Measurements from ENCODE around the gene USP46. TPM values are rescaled to one million over a fixed set of nuclear protein-coding genes. Genes with fewer than 3 reads are reported as not detected.
A peak's percentile ranks its signal among the peaks of the same experiment; 100 is the strongest.

The USP46 gene
- total RNA-seq, 6 experiments from 2014 or later: 4.0 to 5.7 (median 4.9) TPM

DNA sequence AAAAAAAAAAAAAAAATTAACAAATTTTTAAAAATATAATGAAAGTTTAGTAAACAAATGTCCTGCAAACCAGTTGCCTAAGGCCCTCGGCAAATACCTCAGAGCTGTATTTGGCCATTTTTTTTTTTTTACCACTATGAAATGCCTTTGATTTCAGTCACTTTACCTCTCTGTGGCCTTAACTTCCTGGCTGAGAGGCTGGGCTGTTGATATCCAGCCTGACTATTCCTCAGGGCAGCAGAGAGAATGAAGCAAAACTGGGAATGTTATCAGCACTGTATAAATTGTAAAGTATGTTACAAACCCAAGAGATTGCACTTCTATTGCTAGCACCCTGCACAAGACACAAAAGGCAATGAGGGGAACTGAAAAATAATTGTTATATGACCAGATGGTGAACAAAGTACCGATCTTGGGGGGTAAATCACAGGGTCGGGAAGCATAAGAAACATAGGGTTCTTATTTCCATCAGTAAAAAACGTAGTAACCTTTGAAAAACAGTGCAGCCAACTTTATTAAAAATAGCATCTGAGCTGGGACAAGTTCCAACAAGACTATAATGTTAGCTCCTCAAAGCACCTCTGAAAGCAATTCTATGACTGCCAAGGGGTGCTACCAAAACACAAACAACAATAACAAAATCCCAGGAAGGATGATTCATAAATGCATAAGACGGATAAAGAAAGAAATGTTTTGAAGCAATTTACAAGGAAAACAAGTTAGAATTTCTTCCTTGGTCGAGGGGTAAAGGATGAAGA lies 18.1 kb downstream of the USP46 start:
- no peak overlapping the region for H3K4me3 ChIP-seq
- intact Hi-C loops (cut with DNase I): no loop called here
- H3K9me3 ChIP-seq: no peaks in the 10 kb centered on the region
- DNase-seq (no peak), ATAC-seq (peak in 1 of 4 donors; percentile 27)
- peaks cover 0 to 9% (median 0%) of the 10 kb centered on the region in 4 donors for H3K4me1 ChIP-seq
- no peak for TF ChIP-seq POLR2A (IDR thresholded peaks at IDR 0.05)
- TF ChIP-seq, protein P1, sequence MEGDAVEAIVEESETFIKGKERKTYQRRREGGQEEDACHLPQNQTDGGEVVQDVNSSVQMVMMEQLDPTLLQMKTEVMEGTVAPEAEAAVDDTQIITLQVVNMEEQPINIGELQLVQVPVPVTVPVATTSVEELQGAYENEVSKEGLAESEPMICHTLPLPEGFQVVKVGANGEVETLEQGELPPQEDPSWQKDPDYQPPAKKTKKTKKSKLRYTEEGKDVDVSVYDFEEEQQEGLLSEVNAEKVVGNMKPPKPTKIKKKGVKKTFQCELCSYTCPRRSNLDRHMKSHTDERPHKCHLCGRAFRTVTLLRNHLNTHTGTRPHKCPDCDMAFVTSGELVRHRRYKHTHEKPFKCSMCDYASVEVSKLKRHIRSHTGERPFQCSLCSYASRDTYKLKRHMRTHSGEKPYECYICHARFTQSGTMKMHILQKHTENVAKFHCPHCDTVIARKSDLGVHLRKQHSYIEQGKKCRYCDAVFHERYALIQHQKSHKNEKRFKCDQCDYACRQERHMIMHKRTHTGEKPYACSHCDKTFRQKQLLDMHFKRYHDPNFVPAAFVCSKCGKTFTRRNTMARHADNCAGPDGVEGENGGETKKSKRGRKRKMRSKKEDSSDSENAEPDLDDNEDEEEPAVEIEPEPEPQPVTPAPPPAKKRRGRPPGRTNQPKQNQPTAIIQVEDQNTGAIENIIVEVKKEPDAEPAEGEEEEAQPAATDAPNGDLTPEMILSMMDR (IDR thresholded peaks at IDR 0.05): no peak
- H3K27ac ChIP-seq: no peak overlapping the region
- no peaks in the 10 kb centered on the region for H3K27me3 ChIP-seq
- 60% methylated on average over 6 of the region's 6 CpGs for WGBS (ENCODE audit: insufficient coverage, low coverage, low lambda C conversion rate, missing lambda C conversion rate)
- no peaks in the 10 kb centered on the region for H3K36me3 ChIP-seq

DNA sequence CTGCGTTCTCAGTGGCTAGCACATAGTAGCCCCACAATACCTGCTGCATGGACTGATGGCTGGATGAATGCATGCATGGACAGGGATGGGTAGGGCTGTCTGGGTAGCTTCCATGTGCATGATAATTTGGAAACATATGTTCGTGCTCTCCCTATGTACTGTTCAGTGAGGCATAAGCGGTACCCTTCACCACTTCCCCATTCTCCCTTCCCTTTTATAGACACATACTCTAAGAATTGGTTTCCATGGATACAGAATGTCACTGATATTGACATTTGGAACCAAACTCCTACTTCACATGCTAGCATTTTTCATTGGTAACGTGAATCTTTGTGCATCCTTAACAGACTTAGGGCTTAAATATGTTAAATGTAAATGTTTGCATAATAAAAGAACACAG lies 20.4 kb downstream of the USP46 start:
- ATAC-seq (no peak), DNase-seq (no peak)
- no peaks in the 10 kb centered on the region for H3K36me3 ChIP-seq
- intact Hi-C loops (cut with DNase I): no loop called here
- H3K9me3 ChIP-seq: no peaks in the 10 kb centered on the region
- peaks cover 0 to 15% (median 3%) of the 10 kb centered on the region in 4 donors for H3K4me1 ChIP-seq
- TF ChIP-seq POLR2A (IDR thresholded peaks at IDR 0.05): no peak
- TF ChIP-seq, protein P1 (IDR thresholded peaks at IDR 0.05): no peak
- H3K27ac ChIP-seq: no peak overlapping the region
- 85% methylated on average over 4 of the region's 4 CpGs for WGBS (ENCODE audit: insufficient coverage, low coverage, low lambda C conversion rate, missing lambda C conversion rate)
- no peak overlapping the region for H3K4me3 ChIP-seq
- H3K27me3 ChIP-seq: no peaks in the 10 kb centered on the region

DNA sequence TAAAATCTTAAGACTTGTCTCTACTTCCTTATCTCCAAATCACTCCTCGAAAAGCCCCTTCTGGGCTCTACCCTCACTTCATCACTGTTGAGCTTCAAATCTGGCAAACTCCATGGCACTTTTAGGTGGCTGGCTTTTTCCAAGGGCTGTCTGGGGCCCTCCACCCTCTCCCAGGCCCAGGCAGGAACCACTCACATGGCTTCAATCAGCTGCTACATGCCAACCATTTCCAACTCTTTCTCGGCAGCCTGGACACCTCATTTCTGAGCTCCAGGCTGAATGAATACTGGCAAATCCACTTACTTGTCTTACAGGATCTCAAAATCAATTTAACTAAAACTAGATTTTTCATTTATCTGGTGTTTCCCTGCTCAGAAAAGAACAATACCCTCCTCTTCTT lies 22.0 kb downstream of the USP46 start:
- intact Hi-C loops (cut with DNase I): no loop called here
- Histone ChIP-seq H3K4me3 (no peak overlapping the region), H3K9me3 (no peaks in the 10 kb centered on the region), H3K27me3 (no peaks in the 10 kb centered on the region), H3K4me1 (peaks cover 0 to 11% (median 3%) of the 10 kb centered on the region in 4 donors), H3K27ac (no peak overlapping the region), H3K36me3 (no peaks in the 10 kb centered on the region)
- DNase-seq (no peak), ATAC-seq (no peak)
- TF ChIP-seq, protein P1 (IDR thresholded peaks at IDR 0.05): no peak
- TF ChIP-seq POLR2A (IDR thresholded peaks at IDR 0.05): no peak
- 79% methylated on average over 2 of the region's 2 CpGs for WGBS (ENCODE audit: insufficient coverage, low coverage, low lambda C conversion rate, missing lambda C conversion rate)

DNA sequence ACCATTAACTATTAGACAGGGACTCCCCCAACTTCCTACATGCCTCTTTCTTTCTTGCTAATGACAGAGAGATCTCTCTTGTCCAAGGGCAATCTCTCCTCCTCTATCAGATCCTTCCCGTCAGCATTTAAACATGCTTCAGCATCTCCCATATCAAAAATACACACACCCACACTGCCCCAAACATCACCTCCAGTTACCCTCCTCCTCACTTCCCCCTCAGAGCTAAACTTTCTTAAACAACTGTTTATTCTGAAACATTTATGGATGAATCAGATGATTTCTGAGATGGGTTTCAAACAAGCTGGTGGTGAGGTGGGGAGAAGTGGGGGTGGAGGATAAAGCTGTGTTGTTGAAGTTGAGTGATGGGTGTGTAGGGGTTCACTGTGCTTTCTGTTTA lies 23.5 kb downstream of the USP46 start:
- Histone ChIP-seq H3K27me3 (no peaks in the 10 kb centered on the region), H3K4me3 (no peak overlapping the region), H3K9me3 (no peaks in the 10 kb centered on the region), H3K4me1 (peaks cover 0 to 11% (median 3%) of the 10 kb centered on the region in 4 donors), H3K27ac (peak overlapping the region in 1 of 3 donors; percentile 45), H3K36me3 (no peaks in the 10 kb centered on the region)
- DNase-seq (no peak), ATAC-seq (no peak)
- TF ChIP-seq, protein P1 (IDR thresholded peaks at IDR 0.05): no peak
- no peak for TF ChIP-seq POLR2A (IDR thresholded peaks at IDR 0.05)
- intact Hi-C loops (cut with DNase I): no loop called here
- WGBS (ENCODE audit: insufficient coverage, low coverage, low lambda C conversion rate, missing lambda C conversion rate): 68% methylated on average over 1 of the region's 1 CpG
